ENCODE data around the gene ADAM12.

DNA sequence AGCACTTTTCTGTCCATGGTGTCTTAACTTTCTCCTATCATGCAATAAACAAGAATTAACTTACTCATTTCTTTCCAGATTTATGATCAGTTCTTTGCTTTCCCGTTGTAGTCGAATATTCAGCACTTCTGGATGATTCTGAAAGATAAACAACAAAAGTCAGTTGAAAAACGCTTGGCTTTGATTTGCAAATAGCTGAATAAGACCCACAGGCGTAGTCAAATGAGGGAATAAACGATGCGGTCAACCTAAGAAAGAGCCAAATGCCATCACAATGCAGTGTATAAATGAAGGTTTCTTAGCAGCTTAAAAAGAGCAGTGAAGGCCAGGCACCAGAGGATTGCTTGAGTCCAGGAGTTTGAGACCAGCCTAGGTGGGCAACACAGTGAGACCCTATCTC lies 109.4 kb downstream of the ADAM12 start:
- TF ChIP-seq, protein P1, sequence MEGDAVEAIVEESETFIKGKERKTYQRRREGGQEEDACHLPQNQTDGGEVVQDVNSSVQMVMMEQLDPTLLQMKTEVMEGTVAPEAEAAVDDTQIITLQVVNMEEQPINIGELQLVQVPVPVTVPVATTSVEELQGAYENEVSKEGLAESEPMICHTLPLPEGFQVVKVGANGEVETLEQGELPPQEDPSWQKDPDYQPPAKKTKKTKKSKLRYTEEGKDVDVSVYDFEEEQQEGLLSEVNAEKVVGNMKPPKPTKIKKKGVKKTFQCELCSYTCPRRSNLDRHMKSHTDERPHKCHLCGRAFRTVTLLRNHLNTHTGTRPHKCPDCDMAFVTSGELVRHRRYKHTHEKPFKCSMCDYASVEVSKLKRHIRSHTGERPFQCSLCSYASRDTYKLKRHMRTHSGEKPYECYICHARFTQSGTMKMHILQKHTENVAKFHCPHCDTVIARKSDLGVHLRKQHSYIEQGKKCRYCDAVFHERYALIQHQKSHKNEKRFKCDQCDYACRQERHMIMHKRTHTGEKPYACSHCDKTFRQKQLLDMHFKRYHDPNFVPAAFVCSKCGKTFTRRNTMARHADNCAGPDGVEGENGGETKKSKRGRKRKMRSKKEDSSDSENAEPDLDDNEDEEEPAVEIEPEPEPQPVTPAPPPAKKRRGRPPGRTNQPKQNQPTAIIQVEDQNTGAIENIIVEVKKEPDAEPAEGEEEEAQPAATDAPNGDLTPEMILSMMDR (IDR thresholded peaks at IDR 0.05; ENCODE audit: low read depth, low read length, poor library complexity, severe bottlenecking), result no peak
- no peak for TF ChIP-seq EZH2phosphoT487 (IDR thresholded peaks at IDR 0.05; ENCODE audit: borderline replicate concordance, low read length)

Measured in DOHH2 (cell line).